Measurements from ENCODE around the gene GHR. TPM values are rescaled to one million over a fixed set of nuclear protein-coding genes. Genes with fewer than 3 reads are reported as not detected.

The GHR gene
- total RNA-seq: not detected

GRCh38 chr5:42423285-42424165 lies at the start of gene GHR:
TSS of gene GHR (plus strand) at chr5:42423439. CDS start at chr5:42565875, 142,436 bp downstream.
- Mint-ChIP-seq H3K9me3 (peaks cover under 1% of the 10 kb centered on the region), H3K4me3 (no peak within 1 kb of the TSS), H3K27me3 (peaks cover 2 to 15% of the 10 kb centered on the region in 2 donors), H3K4me1 (ENCODE audit: low read depth in 2 of 2) (no peaks in the 10 kb centered on the region), H3K27ac (no peak within 1 kb of the TSS), H3K36me3 (no peaks in the 10 kb centered on the region)
- ATAC-seq (peak; percentile 38 to 50), DNase-seq (ENCODE audit: low spot score) (no peak)

GRCh38 chr5:42374679-42375273 lies 48.5 kb upstream of the GHR start:
- no peak overlapping the region for H3K27ac Mint-ChIP-seq
- no peaks in the 10 kb centered on the region for H3K36me3 Mint-ChIP-seq
- DNase-seq (ENCODE audit: low spot score) (no peak), ATAC-seq (no peak)
- no peaks in the 10 kb centered on the region for H3K27me3 Mint-ChIP-seq
- H3K4me1 Mint-ChIP-seq (ENCODE audit: low read depth in 2 of 2): no peaks in the 10 kb centered on the region
- peaks cover 4% of the 10 kb centered on the region for H3K9me3 Mint-ChIP-seq
- no peak overlapping the region for H3K4me3 Mint-ChIP-seq

GRCh38 chr5:42377496-42377895 lies 45.7 kb upstream of the GHR start:
- Mint-ChIP-seq H3K4me1 (ENCODE audit: low read depth in 2 of 2) (no peaks in the 10 kb centered on the region), H3K36me3 (no peaks in the 10 kb centered on the region), H3K27me3 (no peaks in the 10 kb centered on the region), H3K9me3 (peaks cover 7% of the 10 kb centered on the region), H3K27ac (no peak overlapping the region), H3K4me3 (no peak overlapping the region)
- no peak for ATAC-seq
- no peak for DNase-seq (ENCODE audit: low spot score)

DNA sequence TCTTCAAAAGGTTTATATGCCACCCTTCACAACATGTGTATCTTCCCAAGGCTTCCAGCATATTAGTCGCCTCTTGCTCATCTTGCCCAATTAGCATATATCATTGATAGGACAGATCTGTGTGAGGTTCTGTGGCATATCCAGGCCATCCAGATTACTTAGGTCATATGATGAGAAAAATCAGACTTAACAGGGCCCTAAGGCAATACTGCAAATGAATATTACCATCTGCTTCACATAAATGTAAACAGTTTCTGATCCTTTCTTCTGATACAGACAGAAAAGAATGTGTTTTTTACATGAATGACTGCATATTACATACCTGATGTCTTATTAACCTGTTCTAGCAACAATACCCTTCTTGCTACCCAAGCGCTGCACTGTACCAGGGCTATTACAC lies 41.3 kb upstream of the GHR start:
- DNase-seq (ENCODE audit: low spot score) (no peak), ATAC-seq (no peak)
- H3K9me3 Mint-ChIP-seq: peaks cover 2% of the 10 kb centered on the region
- H3K36me3 Mint-ChIP-seq: no peaks in the 10 kb centered on the region
- H3K4me1 Mint-ChIP-seq (ENCODE audit: low read depth in 2 of 2): no peaks in the 10 kb centered on the region
- no peak overlapping the region for H3K4me3 Mint-ChIP-seq
- H3K27me3 Mint-ChIP-seq: no peaks in the 10 kb centered on the region
- no peak overlapping the region for H3K27ac Mint-ChIP-seq

- no peak for ATAC-seq
- Mint-ChIP-seq H3K27ac (no peak overlapping the region), H3K36me3 (no peaks in the 10 kb centered on the region), H3K4me1 (ENCODE audit: low read depth in 2 of 2) (no peaks in the 10 kb centered on the region), H3K9me3 (peaks cover 8% of the 10 kb centered on the region), H3K4me3 (no peak overlapping the region), H3K27me3 (no peaks in the 10 kb centered on the region)
- no peak for DNase-seq (ENCODE audit: low spot score)
Measured at GRCh38 chr5:42387563-42387962, 35.7 kb upstream of the GHR start.

DNA sequence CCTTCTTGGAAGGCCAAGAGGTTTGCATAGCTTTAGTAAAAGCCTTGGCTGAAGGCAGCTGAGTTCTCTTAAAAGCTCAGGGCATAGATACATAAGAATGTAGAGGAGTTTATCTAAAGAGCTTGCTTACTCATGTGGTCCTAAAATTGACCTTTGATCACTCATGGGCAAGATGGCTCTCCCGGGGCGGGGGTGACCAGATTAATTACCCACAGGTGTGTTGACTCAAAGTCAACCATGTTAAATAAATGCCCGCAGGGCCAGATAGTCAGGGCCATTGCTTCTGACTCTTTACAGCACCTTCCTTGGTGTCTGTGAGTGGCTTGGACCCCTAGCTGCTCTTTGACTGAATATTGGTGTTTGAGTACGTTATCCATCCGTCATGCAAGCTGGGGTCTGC lies 33.1 kb upstream of the GHR start:
- H3K27ac Mint-ChIP-seq: no peak overlapping the region
- peaks cover 5% of the 10 kb centered on the region for H3K36me3 Mint-ChIP-seq
- DNase-seq (ENCODE audit: low spot score) (no peak), ATAC-seq (no peak)
- no peaks in the 10 kb centered on the region for H3K4me1 Mint-ChIP-seq (ENCODE audit: low read depth in 2 of 2)
- no peak overlapping the region for H3K4me3 Mint-ChIP-seq
- peaks cover 16% of the 10 kb centered on the region for H3K9me3 Mint-ChIP-seq
- no peaks in the 10 kb centered on the region for H3K27me3 Mint-ChIP-seq

- H3K4me3 Mint-ChIP-seq: no peak overlapping the region
- ATAC-seq: no peak
- no peak overlapping the region for H3K27ac Mint-ChIP-seq
- H3K9me3 Mint-ChIP-seq: peaks cover 16% of the 10 kb centered on the region
- H3K27me3 Mint-ChIP-seq: no peaks in the 10 kb centered on the region
- no peaks in the 10 kb centered on the region for H3K4me1 Mint-ChIP-seq (ENCODE audit: low read depth in 2 of 2)
- H3K36me3 Mint-ChIP-seq: peaks cover 5% of the 10 kb centered on the region
- DNase-seq (ENCODE audit: low spot score): no peak
Measured at GRCh38 chr5:42392917-42393316, 30.3 kb upstream of the GHR start.

DNA sequence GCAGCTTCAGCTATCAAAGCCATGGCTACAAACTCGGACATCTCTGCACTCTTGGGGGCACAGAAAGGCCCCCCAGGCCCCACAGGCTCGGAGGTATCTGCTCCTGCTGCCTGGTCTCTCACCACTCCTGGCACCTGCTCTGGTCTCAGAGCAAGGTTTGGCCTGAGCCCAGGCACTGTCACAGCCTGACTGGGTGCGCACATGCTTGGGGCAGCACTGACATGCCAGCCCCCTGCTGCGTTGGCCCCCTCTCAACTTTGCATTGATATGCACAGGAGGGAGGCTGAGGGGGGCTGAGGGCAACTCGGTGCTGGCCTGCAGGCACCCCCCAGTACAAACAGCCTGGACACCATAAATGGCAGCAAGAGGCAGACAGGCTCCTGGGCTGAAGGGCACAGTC lies 27.1 kb upstream of the GHR start:
- Mint-ChIP-seq H3K27ac (no peak overlapping the region), H3K9me3 (peaks cover 9% of the 10 kb centered on the region), H3K4me1 (ENCODE audit: low read depth in 2 of 2) (no peaks in the 10 kb centered on the region), H3K4me3 (no peak overlapping the region), H3K27me3 (no peaks in the 10 kb centered on the region), H3K36me3 (peaks cover 5% of the 10 kb centered on the region)
- no peak for DNase-seq (ENCODE audit: low spot score)
- peak; percentile 38 to 43 for ATAC-seq

DNA sequence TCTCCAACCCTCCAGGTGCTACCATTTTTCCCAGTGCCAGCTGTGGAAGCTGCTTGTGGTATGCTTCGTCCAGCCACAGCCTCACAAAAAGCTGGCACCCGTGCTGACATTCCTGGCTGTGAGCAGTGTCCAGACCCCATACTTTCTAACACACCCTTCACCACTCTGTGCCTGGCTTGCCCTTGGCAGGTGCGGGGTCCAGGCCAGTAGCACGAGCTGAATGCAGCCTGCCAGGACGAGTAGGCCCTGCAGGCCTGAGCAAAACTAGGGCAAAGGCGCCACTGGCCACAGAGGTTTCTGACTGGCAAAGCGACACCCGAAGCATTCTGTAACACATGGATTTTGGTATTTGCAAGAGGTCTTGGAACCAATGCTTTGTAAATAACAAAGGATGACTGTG lies 26.0 kb upstream of the GHR start:
- ATAC-seq (peak in 1 of 2 donors; percentile 17), DNase-seq (ENCODE audit: low spot score) (no peak)
- Mint-ChIP-seq H3K4me3 (no peak overlapping the region), H3K27me3 (no peaks in the 10 kb centered on the region), H3K36me3 (peaks cover 5% of the 10 kb centered on the region), H3K27ac (no peak overlapping the region), H3K9me3 (peaks cover 9% of the 10 kb centered on the region), H3K4me1 (ENCODE audit: low read depth in 2 of 2) (no peaks in the 10 kb centered on the region)

- no peak overlapping the region for H3K27ac Mint-ChIP-seq
- no peaks in the 10 kb centered on the region for H3K4me1 Mint-ChIP-seq (ENCODE audit: low read depth in 2 of 2)
- H3K9me3 Mint-ChIP-seq: no peaks in the 10 kb centered on the region
- H3K36me3 Mint-ChIP-seq: no peaks in the 10 kb centered on the region
- H3K27me3 Mint-ChIP-seq: no peaks in the 10 kb centered on the region
- DNase-seq (ENCODE audit: low spot score) (no peak), ATAC-seq (no peak)
- no peak overlapping the region for H3K4me3 Mint-ChIP-seq
Measured at GRCh38 chr5:42399702-42400101, 23.5 kb upstream of the GHR start.

DNA sequence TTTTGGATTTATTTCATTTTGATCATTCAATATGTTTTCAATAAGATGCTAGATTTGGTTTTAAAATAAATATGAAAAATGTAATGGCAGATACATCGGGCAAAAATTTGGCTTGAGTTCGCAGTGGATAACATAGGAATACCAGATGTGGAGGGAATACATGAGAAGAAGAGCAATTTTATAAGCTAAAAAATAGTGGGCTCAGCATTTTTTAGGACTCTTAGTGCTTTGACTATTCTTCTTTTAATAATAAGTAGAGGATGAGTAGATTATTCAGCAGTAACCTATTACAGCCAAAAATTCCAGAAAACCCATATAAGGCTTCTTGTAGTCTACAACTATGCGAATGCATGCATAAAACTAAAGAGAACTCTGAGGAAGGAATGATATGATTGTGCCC lies 22.8 kb upstream of the GHR start:
- Mint-ChIP-seq H3K4me3 (no peak overlapping the region), H3K27me3 (no peaks in the 10 kb centered on the region), H3K4me1 (ENCODE audit: low read depth in 2 of 2) (no peaks in the 10 kb centered on the region), H3K36me3 (no peaks in the 10 kb centered on the region), H3K27ac (no peak overlapping the region), H3K9me3 (no peaks in the 10 kb centered on the region)
- ATAC-seq (no peak), DNase-seq (ENCODE audit: low spot score) (no peak)

GRCh38 chr5:42403236-42403635 lies 20.0 kb upstream of the GHR start:
- no peaks in the 10 kb centered on the region for H3K9me3 Mint-ChIP-seq
- H3K27ac Mint-ChIP-seq: no peak overlapping the region
- DNase-seq (ENCODE audit: low spot score) (no peak), ATAC-seq (no peak)
- no peak overlapping the region for H3K4me3 Mint-ChIP-seq
- H3K36me3 Mint-ChIP-seq: no peaks in the 10 kb centered on the region
- no peaks in the 10 kb centered on the region for H3K4me1 Mint-ChIP-seq (ENCODE audit: low read depth in 2 of 2)
- H3K27me3 Mint-ChIP-seq: no peaks in the 10 kb centered on the region

DNA sequence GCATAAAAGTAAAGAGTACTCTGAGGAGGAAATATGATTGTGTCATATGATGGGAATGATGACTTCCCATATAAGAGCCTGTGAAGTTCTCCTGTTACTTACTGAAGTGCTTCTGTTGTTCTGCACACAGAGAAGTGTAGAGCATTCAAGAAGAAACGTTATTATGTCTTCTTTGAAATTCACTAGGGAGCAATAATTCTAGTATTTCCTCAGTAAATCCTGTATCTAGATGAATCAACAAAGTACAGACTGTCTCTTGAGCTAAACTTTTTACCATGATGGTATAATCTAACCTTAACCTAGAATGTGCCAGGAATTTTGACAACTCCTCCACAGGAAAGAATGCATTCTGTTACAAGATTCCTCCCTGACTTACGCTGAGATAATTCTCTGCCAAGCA lies 18.9 kb upstream of the GHR start:
- DNase-seq (ENCODE audit: low spot score): no peak

GRCh38 chr5:42419294-42419693 lies 3.9 kb upstream of the GHR start:
- Mint-ChIP-seq H3K4me1 (ENCODE audit: low read depth in 2 of 2) (no peaks in the 10 kb centered on the region), H3K27me3 (peaks cover 5 to 9% of the 10 kb centered on the region in 2 donors), H3K36me3 (no peaks in the 10 kb centered on the region), H3K4me3 (no peak overlapping the region), H3K9me3 (peaks cover 9% of the 10 kb centered on the region), H3K27ac (no peak overlapping the region)
- no peak for DNase-seq (ENCODE audit: low spot score)
- ATAC-seq: no peak

More for the DNA sequence above, 18.9 kb upstream of the GHR start:
- H3K4me3 Mint-ChIP-seq: no peak overlapping the region
- H3K4me1 Mint-ChIP-seq (ENCODE audit: low read depth in 2 of 2): no peaks in the 10 kb centered on the region
- H3K36me3 Mint-ChIP-seq: no peaks in the 10 kb centered on the region
- no peaks in the 10 kb centered on the region for H3K9me3 Mint-ChIP-seq
- H3K27ac Mint-ChIP-seq: no peak overlapping the region
- H3K27me3 Mint-ChIP-seq: no peaks in the 10 kb centered on the region
- ATAC-seq: no peak

All from natural killer cell treated with Interleukin-12 subunit alpha and Interleukin-12 subunit beta and Interleukin-15 and Interleukin-18, amount 100 ng/mL, for 72 hours (primary cell).